Loucy (cell line): ENCODE results near the gene C16orf96.

Experiments
- CTCF ChIP-seq: fragments of 200-600 bp; sonication (generic); conservative IDR thresholded peaks from 2 replicates; pipeline ENCODE4 v1.5.1; 2014; ENCODE audit warnings: mild to moderate bottlenecking, antibody characterized with exemption, low read length
- EZH2phosphoT487 ChIP-seq: fragments of 200-600 bp; IDR thresholded peaks from 2 replicates; pipeline ENCODE4 v1.6.1; 2018; ENCODE audit warnings: antibody characterized with exemption, mild to moderate bottlenecking, moderate library complexity, borderline replicate concordance

- TF ChIP-seq CTCF = no peak
- no peak for TF ChIP-seq EZH2phosphoT487
These were observed 42.9 kb upstream of the C16orf96 start for GRCh38 chr16:4513086-4513860.
